NCI-H1105 treated with DMSO at 0.1 percent for 48 hours (cell line): Measurements from ENCODE around the gene BCOR.

ENCODE experiments used
- DNase-seq: peaks from one replicate; lab custom pipeline; 2025; lab: John Stamatoyannopoulos, UW

The BCOR gene

DNA sequence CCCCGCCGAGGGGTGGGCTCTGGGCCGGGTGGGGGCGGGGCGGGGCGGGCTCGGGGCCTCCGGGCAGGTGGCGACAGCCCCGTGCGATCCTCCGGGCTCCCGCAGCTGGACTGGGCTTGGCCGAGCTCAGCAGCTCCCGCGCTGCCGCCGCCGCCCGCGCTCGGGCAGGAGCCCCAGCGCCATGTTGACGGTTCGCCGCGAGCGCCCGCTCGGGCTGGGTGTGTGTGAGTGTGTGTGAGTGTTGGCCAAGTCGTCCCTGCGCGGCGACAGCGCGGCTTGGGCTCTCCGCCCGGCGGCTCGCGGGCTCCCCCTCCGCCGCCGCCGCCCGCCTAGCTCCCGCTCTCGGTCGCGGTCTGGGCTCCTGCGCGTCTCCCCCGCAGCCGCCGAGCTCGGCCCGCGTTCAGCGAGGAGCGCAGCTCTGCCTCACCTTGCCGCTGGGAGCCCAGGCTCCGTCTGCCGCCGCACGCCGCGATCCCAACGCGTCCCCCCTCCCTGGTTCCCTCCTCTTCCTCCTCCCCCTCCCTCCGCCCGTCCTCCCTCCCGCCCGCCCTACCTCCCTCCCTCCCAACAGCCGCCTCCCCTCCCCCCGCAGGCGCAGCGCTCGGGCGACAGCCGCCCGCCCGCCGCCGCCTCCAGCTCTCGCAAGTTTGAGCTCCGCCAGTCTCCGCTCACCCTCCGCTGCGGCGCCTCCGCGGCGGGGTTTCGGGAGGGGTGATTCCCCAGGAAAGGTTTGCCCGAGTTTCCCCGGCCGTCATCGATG is at the start of gene BCOR:
Gene BCOR (minus strand): TSS at position 455 of the 760 bp plus-strand sequence. CDS start 20,029 bp downstream, outside the sequence.
- DNase-seq, result no peak

DNA sequence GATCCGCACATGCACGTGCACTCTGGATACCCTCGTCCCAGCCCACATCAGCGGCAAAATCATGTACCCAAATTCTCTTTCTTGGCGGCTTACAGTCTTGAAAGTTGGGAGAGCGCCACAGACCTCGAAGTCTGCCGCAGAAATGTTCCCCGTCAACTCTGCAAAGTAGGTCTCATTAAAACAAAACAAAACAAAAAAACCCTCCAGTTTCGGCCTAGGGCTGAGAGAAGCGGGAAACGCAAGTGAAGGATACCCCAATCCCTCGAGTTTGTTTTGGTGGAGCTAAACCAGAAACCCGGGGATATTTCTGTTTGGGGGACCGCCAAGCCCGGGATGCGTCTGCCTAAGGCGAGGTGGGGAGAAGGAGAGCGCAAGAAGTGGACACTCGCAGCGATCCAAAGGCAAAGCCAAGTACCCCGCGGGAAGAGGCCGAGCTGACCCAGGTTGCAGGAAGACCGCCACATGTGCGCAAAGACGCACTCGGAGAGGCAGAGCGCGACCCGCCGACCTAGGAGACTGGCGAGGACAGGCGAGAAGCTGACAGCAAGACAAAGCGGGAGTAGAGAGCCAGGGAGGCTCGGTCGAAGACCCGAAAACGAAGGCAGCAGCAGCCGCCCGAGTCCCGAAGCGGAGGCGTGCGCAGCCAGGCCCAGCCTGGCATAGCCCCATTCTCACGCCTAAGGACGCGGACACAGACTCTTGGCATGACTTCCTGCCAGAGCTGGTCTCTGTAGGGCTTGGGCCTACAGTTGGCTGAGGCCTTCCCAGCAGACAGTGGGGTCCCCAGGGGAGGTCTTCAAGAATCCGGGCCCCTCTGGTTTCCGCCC is 49.6 kb upstream of the BCOR start:
- DNase-seq, result no peak

DNA sequence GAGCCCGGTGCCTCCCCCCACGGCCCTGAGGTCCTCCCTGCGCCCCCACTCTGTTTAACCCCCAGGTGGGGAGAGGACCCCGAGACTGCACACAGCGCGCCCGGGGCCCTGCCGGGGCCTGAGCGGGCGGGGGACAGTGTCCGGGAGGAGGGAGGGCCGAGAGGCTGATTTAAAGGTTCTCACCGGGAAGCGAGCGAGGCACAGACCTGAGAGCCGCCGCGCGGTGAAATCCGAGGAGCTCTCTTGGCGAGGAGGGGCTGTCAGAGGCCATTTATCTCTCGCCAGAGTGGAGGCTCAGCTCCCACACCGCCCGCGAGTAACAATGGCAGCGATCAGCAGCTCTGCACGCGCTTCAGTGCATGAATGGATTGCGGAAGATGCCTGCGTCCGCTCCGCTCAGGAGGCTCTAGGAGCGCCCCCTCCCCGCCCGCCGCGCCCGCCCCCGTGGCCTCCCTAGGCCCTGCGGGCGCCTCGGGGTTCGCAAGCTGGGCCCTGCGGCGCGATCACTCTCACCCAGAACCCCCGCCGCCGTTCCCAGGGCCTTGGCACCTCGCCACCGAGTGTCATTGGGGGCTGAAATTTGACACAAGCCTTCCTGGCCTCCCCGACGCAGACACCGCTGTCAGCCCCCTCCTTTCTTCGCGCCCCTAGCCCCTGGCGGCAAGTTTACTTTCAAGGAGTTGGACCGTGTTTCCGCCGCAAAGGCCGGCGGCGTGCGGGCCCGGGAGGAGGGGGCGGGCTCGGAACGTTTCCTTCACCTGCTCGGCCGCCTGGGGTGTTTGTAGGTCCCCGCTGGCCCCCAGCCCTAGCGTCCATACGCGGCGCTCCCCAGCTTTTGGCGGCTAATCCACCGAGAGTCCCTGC is 48.7 kb upstream of the BCOR start:
- no peak for DNase-seq

DNA sequence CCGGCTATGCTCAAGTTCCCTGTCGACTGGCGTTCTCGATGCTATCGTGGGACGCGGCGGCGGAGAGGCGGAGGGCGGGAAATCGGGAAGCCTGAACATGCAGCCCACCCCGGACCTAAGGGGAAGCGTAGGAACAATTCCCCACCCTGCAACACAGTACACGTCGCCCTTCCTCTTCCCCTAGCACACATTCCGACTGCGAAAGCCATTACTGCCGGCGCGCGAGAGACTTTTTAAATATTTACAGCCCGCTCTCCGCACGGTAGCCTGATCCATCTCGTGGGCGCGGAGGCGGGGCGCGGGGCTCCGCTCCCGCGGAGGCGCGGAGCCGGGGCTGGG is 48.1 kb upstream of the BCOR start:
- no peak for DNase-seq

DNA sequence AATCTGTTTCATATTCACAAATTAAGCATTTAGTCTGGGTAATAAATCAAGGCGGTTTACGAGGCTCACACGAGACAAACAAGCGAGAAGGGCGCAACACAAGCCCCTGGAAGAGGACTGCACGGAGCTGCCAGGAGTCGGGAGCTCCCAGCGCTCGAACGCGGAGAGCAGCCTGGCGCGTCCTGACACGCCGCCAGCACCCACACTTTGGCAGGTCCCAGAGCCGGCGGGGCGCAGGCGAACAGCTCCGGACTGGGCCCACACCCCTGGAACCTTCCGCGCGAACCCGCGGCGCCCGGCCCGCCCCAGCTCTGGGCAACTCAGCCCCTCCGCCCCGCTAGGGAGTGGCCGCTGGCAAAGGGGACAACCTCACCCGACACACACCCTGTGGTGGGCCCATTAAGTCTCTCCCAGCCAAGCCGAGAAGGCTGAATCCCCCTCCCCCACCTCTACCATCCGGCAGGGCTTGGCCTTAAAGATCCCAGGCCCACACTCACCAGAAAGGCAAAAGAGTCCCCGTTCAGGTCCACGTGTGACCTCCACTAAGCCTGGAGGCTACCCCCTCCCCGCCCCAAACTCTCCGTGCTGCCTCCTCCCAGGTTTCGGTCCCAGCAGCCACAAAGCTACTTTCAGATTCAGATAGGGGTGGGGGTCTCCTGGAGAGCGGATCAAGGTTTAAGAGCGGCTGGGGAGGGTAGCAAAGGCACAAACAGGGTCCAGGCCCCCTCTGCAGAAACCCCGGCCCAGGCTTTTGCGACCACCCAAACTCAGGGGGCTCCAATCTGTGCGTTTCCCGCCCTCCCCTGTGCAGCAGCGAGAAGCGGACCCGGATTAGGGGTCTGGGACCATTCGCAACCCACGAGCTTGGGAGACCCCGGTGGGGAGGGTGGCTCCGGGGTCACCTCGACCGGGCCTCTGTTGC is 47.5 kb upstream of the BCOR start:
- DNase-seq, result no peak

DNA sequence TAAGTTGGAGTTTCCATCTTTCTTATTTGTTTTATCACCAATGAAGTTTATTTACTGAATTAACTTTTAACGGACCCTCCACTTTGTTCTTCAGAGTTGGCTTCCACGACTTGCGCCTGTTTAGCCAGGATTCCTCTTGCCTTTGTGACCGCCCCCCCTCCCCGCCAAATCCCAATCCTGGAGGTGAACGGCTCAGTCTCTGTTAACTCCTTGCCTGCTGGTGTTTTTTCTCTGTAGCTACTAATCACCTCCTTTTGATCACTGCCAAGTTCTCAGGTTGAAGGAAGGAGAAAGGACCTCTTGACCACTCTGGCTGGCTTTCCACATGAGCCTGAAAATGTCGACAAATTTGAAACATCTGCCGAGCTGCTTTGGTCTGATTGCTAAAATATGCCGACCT is 46.8 kb upstream of the BCOR start:
- DNase-seq, result no peak

DNA sequence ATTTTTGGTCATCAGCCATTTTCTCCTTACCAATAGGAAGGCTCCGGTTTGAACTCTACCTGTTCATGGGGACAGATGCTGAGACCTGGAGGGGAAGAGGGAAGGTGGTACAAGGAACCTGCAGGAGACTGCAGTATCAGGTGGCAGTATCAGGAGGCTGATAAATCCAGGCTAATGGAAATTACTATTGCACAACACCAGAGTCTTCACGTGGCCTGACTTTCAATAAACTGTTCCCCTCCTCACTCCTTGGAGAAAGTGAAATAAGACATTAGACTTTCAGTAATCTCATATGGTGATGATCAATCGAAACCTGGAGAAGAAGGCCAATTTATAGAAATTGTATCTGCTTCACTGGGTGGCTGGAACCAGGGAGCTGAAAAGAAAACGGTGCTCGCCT is 46.2 kb upstream of the BCOR start:
- no peak for DNase-seq

DNA sequence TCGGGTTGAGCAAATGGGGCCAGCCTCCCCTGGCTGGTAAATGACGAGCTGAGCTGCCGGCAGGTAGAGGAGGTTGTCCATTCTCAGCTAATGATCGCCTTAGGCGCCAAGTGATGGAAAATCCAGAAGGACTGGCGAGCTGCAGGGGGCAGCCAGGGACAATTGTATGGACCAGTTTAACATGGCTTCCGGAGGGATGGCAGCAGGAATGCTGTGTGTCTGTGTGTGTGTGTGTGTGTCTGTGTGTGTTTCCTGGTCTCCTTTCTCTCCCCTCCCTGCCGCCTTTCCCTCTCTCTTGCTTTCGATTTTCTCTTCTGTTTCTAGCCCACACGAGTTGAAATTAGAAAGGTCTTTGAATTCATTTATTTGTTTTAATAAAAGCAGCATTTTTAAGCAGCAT is 45.2 kb upstream of the BCOR start:
- no peak for DNase-seq

DNA sequence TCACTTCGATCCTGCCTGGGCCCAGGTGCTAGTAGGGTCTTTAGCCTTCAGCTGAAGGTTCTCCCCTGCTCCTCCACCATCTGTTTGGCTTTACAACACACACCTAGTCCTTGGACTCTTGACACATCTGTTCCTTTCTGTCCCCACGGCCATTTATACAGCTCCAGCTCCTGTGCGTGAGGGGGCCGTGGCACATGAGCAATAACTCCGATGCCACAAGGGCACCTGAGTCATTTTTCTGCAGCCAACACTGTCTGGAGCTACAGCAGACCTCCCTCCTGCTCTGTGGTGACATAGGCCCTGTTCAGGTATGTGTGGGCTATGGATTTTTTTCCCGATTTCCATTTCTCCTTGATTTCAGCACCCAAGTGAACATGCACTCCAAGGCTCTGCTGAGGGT is 44.7 kb upstream of the BCOR start:
- DNase-seq, result no peak

DNA sequence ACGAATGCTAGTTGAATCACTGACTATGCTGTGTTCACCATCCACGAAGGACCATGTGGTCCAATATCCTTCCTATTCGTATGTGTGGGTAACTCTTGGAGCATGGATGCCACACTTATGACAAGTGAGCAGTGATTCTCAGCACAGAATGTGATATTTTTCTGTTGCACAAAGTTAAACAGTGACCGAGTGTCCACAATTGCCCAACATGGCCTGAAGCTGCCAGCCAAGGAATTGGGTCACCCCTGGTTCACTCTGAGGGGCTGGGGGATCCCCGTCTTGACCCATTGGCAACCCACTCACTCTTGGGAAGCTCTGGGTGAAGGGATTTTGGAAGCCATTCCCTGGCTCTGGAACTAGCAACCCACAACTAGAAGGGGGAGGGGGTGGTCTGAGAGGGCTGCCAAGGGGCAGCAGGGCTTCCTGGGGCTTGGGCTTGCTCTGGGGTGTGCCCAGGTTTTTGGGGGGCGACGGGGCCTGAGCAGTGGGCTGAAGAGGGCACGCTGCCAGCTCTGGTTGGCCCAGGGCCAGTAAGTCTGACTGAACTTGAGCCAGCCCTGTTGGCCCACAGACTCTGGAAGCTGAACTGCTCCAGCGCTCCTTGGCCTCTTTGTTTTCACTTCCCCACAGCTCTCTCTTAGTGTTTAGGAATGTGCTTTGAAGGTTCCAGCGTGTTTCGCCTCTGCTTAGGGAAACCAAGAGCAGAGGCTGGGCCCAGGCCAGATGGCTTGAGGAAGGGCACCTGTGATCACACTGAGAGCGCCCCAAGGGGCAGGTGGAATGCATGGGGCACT is 43.1 kb upstream of the BCOR start:
- DNase-seq, result no peak

DNA sequence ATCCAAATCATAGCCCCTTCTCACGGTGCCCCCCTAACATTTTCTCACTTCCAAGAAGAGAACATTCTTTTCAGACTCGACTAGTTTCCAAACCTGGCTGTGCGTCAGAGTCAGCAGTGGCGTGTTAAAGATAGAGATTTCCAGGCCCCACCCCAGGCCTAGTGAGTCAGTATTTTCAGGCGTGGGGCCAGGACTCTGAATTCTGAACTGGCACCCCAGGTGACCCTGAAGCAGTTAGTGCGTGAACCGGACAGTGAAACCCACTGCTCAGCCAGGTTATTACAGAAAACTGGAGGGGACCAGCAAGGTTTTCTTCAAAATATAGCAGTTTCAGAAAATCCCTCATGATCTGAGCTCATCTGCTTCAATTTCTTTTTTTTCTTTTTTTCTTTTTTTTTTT is 35.0 kb upstream of the BCOR start:
- no peak for DNase-seq

DNA sequence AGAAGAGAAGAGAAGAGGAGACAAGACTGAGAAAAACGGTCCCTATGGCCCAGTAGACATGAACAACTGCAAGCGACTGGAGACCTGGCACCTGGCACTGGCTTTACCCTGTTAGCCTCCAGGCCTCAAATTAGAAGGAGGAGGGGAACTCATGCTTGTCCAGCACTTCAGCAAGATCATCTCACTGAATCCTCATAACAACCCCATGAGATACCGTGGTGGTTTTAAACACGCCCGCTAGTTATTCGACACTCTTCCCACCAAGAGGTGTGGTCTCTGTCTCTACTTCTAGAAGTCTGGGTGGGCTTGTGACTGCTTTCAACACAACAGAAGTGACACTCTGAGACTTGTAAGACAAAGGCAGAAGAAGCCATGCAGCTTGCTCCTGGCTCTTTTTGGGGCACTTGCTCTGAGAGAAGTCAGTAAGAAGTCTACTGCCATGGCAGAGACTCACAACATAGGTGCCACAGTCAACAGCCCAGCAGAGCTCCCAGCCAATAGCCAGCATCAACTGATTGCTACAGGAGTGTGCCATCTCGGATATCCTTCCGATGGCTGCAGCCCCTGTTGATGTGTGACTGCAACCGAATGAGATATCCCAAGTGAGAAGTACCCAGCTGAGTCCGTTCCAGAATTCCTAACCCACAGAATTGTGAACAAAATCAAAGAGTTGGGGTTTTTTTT is 34.0 kb upstream of the BCOR start:
- no peak for DNase-seq

DNA sequence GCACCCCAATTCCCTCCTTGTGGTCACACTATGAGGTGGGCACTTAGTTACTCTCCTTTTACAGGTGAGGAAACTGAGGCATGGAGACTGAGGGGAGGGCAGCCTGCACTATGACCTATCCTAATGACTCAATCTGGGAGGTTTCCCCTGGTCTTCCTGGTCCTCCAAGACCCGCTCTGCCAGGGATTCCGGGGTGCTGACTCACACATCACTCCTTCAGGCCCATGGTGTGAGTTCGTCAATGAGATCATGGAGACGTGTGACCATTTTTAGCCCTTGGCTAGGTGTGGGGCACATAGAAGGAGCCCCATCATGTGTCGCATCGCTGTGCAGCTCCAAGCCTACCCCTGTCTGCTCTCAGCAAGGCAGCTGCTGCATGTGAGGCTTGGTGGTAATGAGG is 32.4 kb upstream of the BCOR start:
- DNase-seq, result no peak

DNA sequence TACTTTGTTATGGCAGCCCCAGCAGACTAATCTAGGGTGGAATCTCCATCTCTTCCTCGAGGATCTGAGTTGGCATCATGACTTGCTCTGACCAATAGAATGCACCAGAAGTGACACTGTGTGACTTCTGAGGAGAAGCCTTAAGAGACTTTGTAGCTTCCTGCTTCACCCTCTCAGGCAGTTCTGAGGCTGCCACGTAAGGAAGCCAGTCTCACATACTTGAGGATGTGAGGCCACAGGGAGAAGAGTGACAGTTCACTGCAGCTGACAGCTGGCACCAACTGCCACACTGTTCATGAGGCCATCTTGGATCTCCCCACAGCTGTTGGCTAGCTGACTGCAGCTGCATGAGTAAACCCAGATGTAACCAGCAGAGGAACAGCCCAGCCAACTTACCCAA is 29.3 kb upstream of the BCOR start:
- no peak for DNase-seq

DNA sequence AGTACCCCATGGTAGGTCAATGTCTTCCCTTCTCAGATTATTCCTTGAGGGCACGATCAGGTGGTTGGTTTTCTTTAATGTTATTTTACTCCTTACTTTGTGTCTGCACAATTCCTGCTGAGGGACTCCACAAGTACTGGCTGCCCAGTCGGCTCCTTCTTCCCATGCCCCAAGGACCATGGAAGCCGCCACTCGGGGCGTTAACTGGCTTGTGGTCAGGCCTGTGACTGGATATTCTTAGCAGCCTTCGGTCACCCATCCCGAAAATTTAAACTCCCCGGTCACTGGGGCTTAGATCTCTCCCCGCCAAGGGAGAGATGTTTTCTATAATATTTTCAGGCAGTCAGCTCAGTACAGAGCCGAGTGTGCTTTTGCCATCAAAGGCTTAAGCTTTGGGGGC is 24.7 kb upstream of the BCOR start:
- DNase-seq, result no peak

DNA sequence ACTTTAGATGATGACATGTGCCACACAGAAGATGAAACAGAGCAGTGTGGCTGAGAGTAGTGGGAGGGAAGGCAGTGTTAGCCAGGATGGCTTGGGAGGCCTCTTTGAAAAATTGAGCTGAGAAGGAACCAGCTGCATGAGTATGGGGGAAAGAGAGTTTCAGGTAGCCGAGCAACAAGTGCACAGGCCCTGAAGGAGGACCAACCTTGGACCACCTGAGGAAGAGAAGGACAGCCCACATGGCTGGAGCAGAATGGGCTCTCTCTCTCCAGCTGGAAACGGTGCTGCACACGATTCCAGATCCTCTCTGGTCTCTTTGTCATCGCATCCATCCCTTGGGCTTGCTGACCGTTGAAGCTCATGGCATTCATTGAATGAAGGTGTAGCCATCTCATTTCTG is 23.9 kb upstream of the BCOR start:
- DNase-seq, result no peak

DNA sequence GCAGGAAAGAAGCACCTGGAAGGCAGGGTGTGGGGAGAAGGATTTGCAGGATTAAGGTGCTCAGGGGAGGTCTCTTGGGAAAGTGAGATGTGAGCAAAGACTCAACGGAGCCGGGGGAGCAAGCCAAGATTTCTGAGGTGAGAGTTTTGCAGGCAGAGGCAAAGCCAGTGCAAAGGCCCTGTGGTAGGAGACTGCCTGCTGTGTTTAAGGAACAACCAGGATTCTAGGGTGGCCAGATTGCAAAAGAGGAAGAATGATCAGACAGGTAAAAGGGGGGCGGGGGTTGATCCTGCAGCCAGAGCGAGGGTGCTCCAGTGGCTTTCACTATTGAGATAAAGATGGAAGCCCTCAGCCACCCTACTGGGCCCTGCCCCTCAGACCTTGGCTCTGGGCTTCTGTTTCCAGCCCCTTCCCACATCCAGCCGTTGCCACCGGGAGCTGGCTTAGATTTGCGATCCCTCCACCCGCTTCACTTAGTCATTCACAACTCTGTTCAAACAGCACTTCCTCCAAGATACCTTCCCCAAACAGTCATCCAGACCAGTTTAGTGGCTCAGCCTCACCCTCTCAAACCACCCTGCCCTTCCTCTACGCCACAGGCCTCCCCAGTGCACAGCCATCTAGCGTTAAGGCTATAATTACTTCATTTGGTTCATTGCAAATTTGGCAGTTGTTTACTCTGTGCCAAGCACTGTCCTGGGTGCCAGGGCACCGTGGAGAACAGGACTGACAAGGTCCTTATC is 23.3 kb upstream of the BCOR start:
- DNase-seq, result no peak

DNA sequence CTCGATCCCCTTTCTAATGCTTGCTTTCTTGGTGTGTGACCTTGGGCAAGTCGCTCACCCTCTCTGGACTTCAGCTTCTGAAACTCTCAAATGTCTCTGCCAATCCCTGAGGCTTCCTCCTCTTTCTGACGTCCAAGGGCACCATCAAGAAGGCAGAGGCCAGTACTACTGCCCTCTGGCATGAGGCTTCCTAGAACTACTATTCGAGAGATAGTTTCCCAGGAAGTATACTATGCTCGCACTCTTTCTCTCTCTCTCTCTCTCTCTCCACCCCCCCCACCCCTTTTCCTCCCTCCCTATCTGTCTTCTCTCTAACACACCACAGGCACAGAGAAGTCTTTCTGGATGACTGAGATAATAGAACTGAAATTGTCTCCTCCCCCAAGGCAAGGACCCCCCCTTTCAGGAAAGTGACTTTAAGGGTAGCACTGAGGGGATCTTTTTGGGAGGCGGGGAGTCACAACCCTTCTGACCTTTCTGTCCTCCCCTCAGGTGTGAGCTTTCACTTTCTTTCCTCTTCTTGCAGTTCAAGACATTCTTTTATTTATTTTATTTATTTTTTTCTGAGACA is 20.0 kb upstream of the BCOR start:
- DNase-seq, result no peak

DNA sequence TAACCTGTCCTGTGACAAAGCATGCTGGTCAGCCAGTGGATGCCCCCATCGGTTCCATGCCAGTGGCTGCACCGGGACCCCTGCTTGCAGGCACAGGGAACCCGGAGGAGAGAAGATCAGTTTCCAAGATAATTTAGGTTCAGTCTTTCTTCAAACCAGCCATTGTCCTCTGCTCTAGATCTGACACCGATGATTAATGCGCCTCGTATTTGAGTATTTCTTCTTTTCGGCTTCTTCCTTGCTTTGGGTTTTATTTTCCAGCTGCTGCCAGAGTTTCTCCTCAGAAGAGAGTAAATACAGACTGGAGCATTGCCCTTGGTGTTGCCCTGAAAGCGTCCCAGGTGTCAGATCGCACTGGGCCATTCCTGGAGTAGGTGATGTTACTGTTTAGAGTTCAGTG is 19.2 kb upstream of the BCOR start:
- DNase-seq, result no peak
